ENCODE results near the gene TCFL5.

DNA sequence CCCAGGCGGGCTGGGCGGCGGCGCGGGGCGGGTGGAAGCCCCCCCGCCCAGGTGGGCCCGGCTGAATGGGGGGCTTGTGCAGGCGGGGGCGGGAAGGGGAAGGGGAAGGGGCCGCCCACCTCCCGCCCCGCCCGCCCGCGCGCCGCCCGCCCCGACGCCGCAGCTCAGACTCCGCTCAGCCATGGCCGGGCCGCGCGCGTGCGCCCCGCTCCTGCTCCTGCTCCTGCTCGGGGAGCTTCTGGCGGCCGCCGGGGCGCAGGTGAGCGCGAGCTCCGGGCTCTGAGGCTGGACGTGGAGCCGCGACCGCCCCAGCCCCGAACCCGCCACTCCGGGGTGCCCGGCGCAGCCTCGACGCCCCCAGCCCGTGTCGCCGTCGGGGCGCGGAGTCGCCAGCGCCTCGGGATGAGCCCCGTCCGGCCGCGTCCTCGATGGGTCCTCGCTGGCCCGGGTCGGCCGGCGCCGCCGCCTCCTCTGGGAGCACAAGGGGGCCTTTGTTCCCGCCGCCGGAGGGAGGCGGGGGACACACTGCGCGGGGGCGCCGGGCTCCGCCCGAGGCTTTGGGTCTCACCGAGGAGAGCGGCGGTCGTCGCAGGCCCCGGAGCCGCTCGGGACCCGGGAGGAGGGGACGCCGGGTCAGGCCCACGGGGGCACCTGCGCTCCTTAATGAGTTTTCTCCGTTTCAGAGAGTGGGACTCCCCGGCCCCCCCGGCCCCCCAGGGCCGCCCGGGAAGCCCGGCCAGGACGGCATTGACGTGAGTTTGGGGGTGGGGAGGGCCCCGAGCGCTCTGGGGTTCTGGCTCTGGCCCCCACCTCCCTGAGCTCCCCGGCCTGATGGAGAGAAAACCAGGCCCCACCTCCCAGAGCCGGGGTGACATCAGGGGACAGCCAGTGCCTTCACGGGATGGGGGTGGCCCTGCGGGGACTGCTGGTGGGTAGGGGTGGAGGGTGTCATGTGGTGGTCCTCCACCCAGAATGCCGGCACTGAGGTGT, 44.4 kb downstream of the TCFL5 start, which contains the start of gene COL9A3:
- TF ChIP-seq CTCF (IDR thresholded peaks at IDR 0.05) (no peak), POLR2A (IDR thresholded peaks at IDR 0.05) (no peak)
